Measurements from ENCODE around the gene FAM187B.

The FAM187B gene

GRCh38 chr19:35220315-35220921 is 8.1 kb downstream of the FAM187B start:
- H3K4me2 ChIP-seq (ENCODE audit: low read length), result no peak overlapping the region
- TF ChIP-seq EZH2 (IDR thresholded peaks at IDR 0.05; ENCODE audit: borderline replicate concordance, low read length) (no peak), CTCF (IDR thresholded peaks at IDR 0.05; ENCODE audit: low read length) (no peak)
- H4K20me1 ChIP-seq (ENCODE audit: insufficient read depth, low read length), result no peaks in the 10 kb centered on the region
- no peak overlapping the region for H3K27ac ChIP-seq (ENCODE audit: low read depth, low read length, poor library complexity, severe bottlenecking)
- no peak overlapping the region for H2AFZ ChIP-seq (ENCODE audit: low read length)
- H3K27me3 ChIP-seq (ENCODE audit: insufficient read depth, low read length), result no peaks in the 10 kb centered on the region
- H3K9ac ChIP-seq (ENCODE audit: low read length), result no peak overlapping the region
- H3K9me2 ChIP-seq (ENCODE audit: low read depth, low read length), result no peaks in the 10 kb centered on the region
- H3F3A ChIP-seq (ENCODE audit: insufficient read depth, low read length), result no peaks in the 10 kb centered on the region
- H3K36me3 ChIP-seq (ENCODE audit: insufficient read depth, low read length), result no peaks in the 10 kb centered on the region; the same call in 1 of the 2 replicates
- H3K9me3 ChIP-seq (ENCODE audit: low read length), result peaks cover 6% of the 10 kb centered on the region; the same call in 1 of the 2 replicates
- H3K4me3 ChIP-seq (ENCODE audit: low read depth, low read length, poor library complexity, severe bottlenecking), result no peak overlapping the region
- peaks cover 40% of the 10 kb centered on the region for H3K4me1 ChIP-seq (ENCODE audit: insufficient read depth, low read length, severe bottlenecking)
- H3K79me2 ChIP-seq (ENCODE audit: insufficient read depth, low read length), result no peaks in the 10 kb centered on the region

DNA sequence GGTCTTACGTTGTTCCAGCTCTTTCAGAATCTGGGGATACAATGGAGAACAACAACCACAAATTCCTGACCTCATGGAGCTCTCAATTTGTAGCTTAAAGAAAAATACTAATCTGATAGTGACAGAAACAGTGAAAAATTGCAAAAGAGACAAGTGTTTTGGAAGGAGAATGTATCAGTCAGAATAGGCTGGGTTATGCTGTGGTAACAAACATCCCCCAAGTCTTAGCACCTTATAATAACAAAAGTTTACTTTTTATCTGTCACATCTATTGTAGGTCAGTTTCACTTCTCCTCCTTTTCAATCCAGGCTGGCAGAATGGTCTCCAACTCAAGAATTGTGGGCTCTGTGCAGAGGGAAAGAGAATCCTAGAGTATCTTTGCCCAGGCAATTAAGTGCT is 9.5 kb downstream of the FAM187B start:
- H3K4me2 ChIP-seq (ENCODE audit: low read length), result no peak overlapping the region
- H3K4me1 ChIP-seq (ENCODE audit: insufficient read depth, low read length, severe bottlenecking), result peaks cover 40% of the 10 kb centered on the region
- no peaks in the 10 kb centered on the region for H3K27me3 ChIP-seq (ENCODE audit: insufficient read depth, low read length)
- no peak overlapping the region for H3K9ac ChIP-seq (ENCODE audit: low read length)
- no peaks in the 10 kb centered on the region for H3K9me2 ChIP-seq (ENCODE audit: low read depth, low read length)
- no peaks in the 10 kb centered on the region for H3K79me2 ChIP-seq (ENCODE audit: insufficient read depth, low read length)
- no peaks in the 10 kb centered on the region for H3F3A ChIP-seq (ENCODE audit: insufficient read depth, low read length)
- no peak overlapping the region for H3K4me3 ChIP-seq (ENCODE audit: low read depth, low read length, poor library complexity, severe bottlenecking)
- TF ChIP-seq CTCF (IDR thresholded peaks at IDR 0.05; ENCODE audit: low read length) (no peak), EZH2 (IDR thresholded peaks at IDR 0.05; ENCODE audit: borderline replicate concordance, low read length) (no peak)
- no peak overlapping the region for H3K27ac ChIP-seq (ENCODE audit: low read depth, low read length, poor library complexity, severe bottlenecking)
- H3K9me3 ChIP-seq (ENCODE audit: low read length), result peaks cover 6% of the 10 kb centered on the region; the same call in 1 of the 2 replicates
- H2AFZ ChIP-seq (ENCODE audit: low read length), result no peak overlapping the region
- H4K20me1 ChIP-seq (ENCODE audit: insufficient read depth, low read length), result no peaks in the 10 kb centered on the region
- no peaks in the 10 kb centered on the region; the same call in 1 of the 2 replicates for H3K36me3 ChIP-seq (ENCODE audit: insufficient read depth, low read length)

- Histone ChIP-seq H3F3A (ENCODE audit: insufficient read depth, low read length) (no peaks in the 10 kb centered on the region), H3K9me3 (ENCODE audit: low read length) (peaks cover 6% of the 10 kb centered on the region; the same call in 1 of the 2 replicates), H3K4me1 (ENCODE audit: insufficient read depth, low read length, severe bottlenecking) (peaks cover 51% of the 10 kb centered on the region), H2AFZ (ENCODE audit: low read length) (no peak overlapping the region), H3K4me2 (ENCODE audit: low read length) (no peak overlapping the region), H3K9me2 (ENCODE audit: low read depth, low read length) (no peaks in the 10 kb centered on the region), H3K27me3 (ENCODE audit: insufficient read depth, low read length) (no peaks in the 10 kb centered on the region), H3K36me3 (ENCODE audit: insufficient read depth, low read length) (no peaks in the 10 kb centered on the region; the same call in 1 of the 2 replicates), H3K27ac (ENCODE audit: low read depth, low read length, poor library complexity, severe bottlenecking) (no peak overlapping the region), H3K4me3 (ENCODE audit: low read depth, low read length, poor library complexity, severe bottlenecking) (no peak overlapping the region), H3K79me2 (ENCODE audit: insufficient read depth, low read length) (no peaks in the 10 kb centered on the region), H4K20me1 (ENCODE audit: insufficient read depth, low read length) (no peaks in the 10 kb centered on the region), H3K9ac (ENCODE audit: low read length) (no peak overlapping the region)
- TF ChIP-seq EZH2 (IDR thresholded peaks at IDR 0.05; ENCODE audit: borderline replicate concordance, low read length) (no peak), CTCF (IDR thresholded peaks at IDR 0.05; ENCODE audit: low read length) (no peak)
Measured at GRCh38 chr19:35217649-35217990, 10.9 kb downstream of the FAM187B start.
